GM06990 (cell line): ENCODE measurements around the gene ADAMTS2.

ENCODE experiments used
- DNase-seq: peaks from one replicate; pipeline ENCODE4 v3.0.0-alpha.2; 2011; ENCODE audit not compliant: insufficient read length; ENCODE audit errors: extremely low read depth
- H3K27me3 ChIP-seq: replicated peaks from 2 replicates; pipeline ENCODE4 v1.6.0; 2011; ENCODE audit warnings: low read length; ENCODE audit not compliant: control insufficient read depth, insufficient read depth
- H3K36me3 ChIP-seq: 2 replicates; pipeline ENCODE4 v1.5.1; 2011; ENCODE audit warnings: low read length; ENCODE audit not compliant: control insufficient read depth, insufficient read depth
- H3K4me3 ChIP-seq: replicated peaks from 2 replicates; pipeline ENCODE4 v1.5.1; 2011; ENCODE audit warnings: low read depth, mild to moderate bottlenecking, control low read depth, low read length
- CTCF ChIP-seq: IDR thresholded peaks from 2 replicates; pipeline ENCODE4 v1.5.1; 2011; ENCODE audit warnings: low read length, control low read depth, mild to moderate bottlenecking, inconsistent platforms; ENCODE audit not compliant: insufficient read depth, poor library complexity, severe bottlenecking

The ADAMTS2 gene

GRCh38 chr5:179154991-179155955, 190.0 kb downstream of the ADAMTS2 start:
- Histone ChIP-seq H3K4me3 (no peak overlapping the region), H3K27me3 (no peaks in the 10 kb centered on the region), H3K36me3 (no peaks in the 10 kb centered on the region)
- no peak for TF ChIP-seq CTCF
- no peak for DNase-seq

DNA sequence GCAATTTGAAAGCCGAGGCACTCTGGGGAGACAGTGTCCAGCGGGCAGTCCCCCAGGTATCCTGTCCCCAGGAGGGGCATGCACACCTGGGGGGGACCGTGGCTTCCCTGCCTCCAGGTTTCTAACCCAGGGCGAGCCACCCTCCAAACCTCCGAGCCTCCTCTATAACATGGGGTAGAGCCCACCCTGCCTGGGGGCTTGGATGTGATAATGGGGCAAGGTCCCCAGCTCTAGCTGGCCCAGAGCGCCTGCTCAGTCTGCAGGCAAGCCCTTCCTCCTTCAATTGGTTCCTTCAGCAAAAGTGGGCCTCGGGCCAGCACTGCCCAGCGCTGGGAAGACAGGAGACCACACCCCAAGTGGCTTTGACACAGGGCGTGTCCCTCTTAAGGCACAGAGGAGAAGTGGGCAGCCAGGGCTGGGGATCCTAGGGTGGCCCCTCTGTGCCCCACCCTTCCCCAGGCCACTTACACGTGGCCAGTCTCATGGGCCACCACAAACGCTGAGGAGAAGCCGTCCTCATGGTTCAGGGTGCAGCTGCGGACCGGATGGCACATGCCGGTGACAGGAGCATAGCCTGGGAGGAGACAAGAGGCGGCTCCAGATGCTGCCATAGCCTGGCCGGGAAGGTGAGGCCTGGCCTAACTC, 190.8 kb downstream of the ADAMTS2 start:
- Histone ChIP-seq H3K27me3 (no peaks in the 10 kb centered on the region), H3K36me3 (no peaks in the 10 kb centered on the region), H3K4me3 (no peak overlapping the region)
- no peak for TF ChIP-seq CTCF
- DNase-seq, result no peak

DNA sequence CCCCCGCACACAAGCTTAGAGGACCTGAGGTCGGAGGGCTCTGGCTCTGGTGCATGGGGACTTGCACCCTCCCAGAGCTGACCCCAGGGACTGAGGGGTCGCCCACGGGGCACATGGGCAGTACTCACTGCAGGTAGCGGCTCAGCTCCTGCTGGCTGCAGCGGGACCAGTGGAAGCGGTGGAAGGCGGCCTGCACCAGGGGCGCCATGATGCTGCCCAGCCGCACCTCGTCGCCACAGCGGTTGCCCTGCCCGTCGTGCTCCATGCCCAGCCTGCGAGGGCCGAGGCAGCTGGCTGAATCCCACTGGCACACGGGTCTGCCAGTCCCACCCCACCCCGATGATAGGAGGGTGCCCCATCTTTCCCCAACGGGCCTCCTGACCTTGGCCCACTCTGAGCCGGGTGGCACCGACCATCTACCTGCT, 191.3 kb downstream of the ADAMTS2 start:
- no peak for DNase-seq
- TF ChIP-seq CTCF, result no peak
- Histone ChIP-seq H3K27me3 (no peaks in the 10 kb centered on the region), H3K4me3 (no peak overlapping the region), H3K36me3 (no peaks in the 10 kb centered on the region)

DNA sequence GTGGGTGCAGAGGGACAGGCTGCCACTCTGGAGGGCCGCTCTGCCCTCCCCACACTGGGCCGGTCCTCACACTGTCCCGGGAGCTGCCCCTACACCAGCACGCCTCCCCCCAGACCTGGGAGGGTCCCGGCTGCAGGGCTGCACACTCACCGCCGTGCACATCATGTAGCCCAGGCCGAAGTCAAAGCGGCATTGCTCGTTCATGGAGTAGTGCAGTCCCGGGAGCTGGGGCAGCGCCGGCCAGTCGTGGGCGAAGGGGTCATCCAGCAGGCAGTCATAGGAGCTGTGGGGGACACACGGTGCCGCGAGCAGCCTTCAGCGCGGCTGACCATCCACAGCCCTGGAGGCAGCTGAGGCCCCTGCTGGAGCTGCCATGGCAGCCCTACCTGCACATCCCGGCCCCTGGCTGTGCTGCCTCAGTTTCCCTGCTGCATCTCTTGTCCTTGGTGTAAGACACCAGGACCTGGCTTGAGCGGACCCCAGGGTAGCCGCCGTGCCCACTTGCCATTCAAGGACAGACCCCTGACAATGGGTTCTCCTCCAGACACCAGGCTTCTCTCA, 191.8 kb downstream of the ADAMTS2 start:
- TF ChIP-seq CTCF, result no peak
- Histone ChIP-seq H3K4me3 (no peak overlapping the region), H3K27me3 (no peaks in the 10 kb centered on the region), H3K36me3 (no peaks in the 10 kb centered on the region)
- DNase-seq, result no peak

- Histone ChIP-seq H3K4me3 (no peak overlapping the region), H3K27me3 (no peaks in the 10 kb centered on the region), H3K36me3 (no peaks in the 10 kb centered on the region)
- DNase-seq, result no peak
- no peak for TF ChIP-seq CTCF
These were observed 192.3 kb downstream of the ADAMTS2 start for GRCh38 chr5:179152941-179153340.
